Panc1 (cell line): ENCODE results near the gene IDUA. TPM values are rescaled to one million over a fixed set of nuclear protein-coding genes. Genes with fewer than 3 reads are reported as not detected.

Experiments used
- ATAC-seq: fragments of 200-7000 bp; cut with Tn5 transposase; 2 replicates; pipeline ENCODE4 v1.9.1; 2020; ENCODE audit warnings: mild to moderate bottlenecking, moderate library complexity
- BruUV-seq: library from RNA; stranded (reverse); fragments of 400-500 nt; replicated peaks from 2 replicates; lab custom pipeline; 2021; lab: Mats Ljungman, UMichigan
- CTCF ChIA-PET: fragments of 300-600 bp; sonication (Branson Sonifier 250); formaldehyde crosslinking; loops from one replicate; lab custom pipeline; 2022; ENCODE audit warnings: antibody characterized with exemption; lab: Charles Lee
- POLR2A ChIA-PET: fragments of 300-600 bp; sonication (Branson Sonifier 250); formaldehyde crosslinking; loops from one replicate; lab custom pipeline; 2022; ENCODE audit warnings: antibody characterized with exemption; lab: Charles Lee
- DNase-seq: peaks from one replicate; pipeline ENCODE4 v3.0.0-alpha.2; 2010; ENCODE audit warnings: low read depth, low spot score
- H3K27ac ChIP-seq: 2 replicates; pipeline ENCODE4 v1.5.1; 2011; ENCODE audit warnings: mild to moderate bottlenecking, low read length, inconsistent platforms
- H3K27me3 ChIP-seq: fragments of 200-500 bp; sonication (Bioruptor generic); 2 replicates; pipeline ENCODE4 v1.6.0; 2014; ENCODE audit warnings: low read length, inconsistent platforms; ENCODE audit not compliant: control insufficient read depth, insufficient read depth
- H3K36me3 ChIP-seq: fragments of 200-500 bp; sonication (Bioruptor generic); 2 replicates; pipeline ENCODE4 v1.5.1; 2014; ENCODE audit warnings: inconsistent platforms, mild to moderate bottlenecking, low read length, moderate library complexity; ENCODE audit not compliant: control insufficient read depth, insufficient read depth
- H3K4me1 ChIP-seq: 2 replicates; pipeline ENCODE4 v1.5.1; 2011; ENCODE audit warnings: inconsistent platforms, mild to moderate bottlenecking, low read length, moderate library complexity; ENCODE audit not compliant: control insufficient read depth, insufficient read depth
- H3K4me3 ChIP-seq, 2 experiments: 2 replicates each; pipeline ENCODE4 v1.5.1; 2011 to 2012; ENCODE audit warnings: low read depth in 2 of 2, low read length in 2 of 2, mild to moderate bottlenecking in 2 of 2, inconsistent platforms in 1 of 2, moderate library complexity in 1 of 2
- H3K9me3 ChIP-seq: fragments of 200-500 bp; sonication (Bioruptor generic); 2 replicates; pipeline ENCODE4 v1.5.1; 2014; ENCODE audit warnings: low read depth, mild to moderate bottlenecking, inconsistent platforms, low read length, moderate library complexity; ENCODE audit not compliant: control insufficient read depth, insufficient read depth
- POLR2AphosphoS5 ChIP-seq: IDR thresholded peaks from 2 replicates; pipeline ENCODE4 v1.6.1; 2012; ENCODE audit warnings: mild to moderate bottlenecking, low read depth, low read length, moderate library complexity
- SIN3A ChIP-seq: IDR thresholded peaks from 2 replicates; pipeline ENCODE4 v1.6.1; 2012; ENCODE audit warnings: low read depth, mild to moderate bottlenecking, low read length, moderate library complexity, borderline replicate concordance; ENCODE audit not compliant: insufficient read depth
- TCF7L2 ChIP-seq: IDR thresholded peaks from 2 replicates; pipeline ENCODE4 v1.6.1; 2011; ENCODE audit warnings: mild to moderate bottlenecking, low read depth, low read length, inconsistent platforms
- in situ Hi-C: cut with HindIII; loops from 2 replicates; pipeline ENCODE4 v1.10.0; 2016; ENCODE audit warnings: low sequenced_read_pairs, low pct_unique_long_range_greater_than_20kb
- intact Hi-C: fragments of 100-400 bp; cut with micrococcal nuclease; formaldehyde crosslinking; loops from one replicate; pipeline ENCODE4 v1.10.0; 2022; ENCODE audit not compliant: unreplicated experiment
- total RNA-seq: library from RNA; stranded (reverse); gene quantifications from one replicate; pipeline ENCODE4 v1.2.1, GENCODE V29; 2021; ENCODE audit not compliant: unreplicated experiment
- TF ChIP-seq, protein P1 (sequence below), 2 experiments: IDR thresholded peaks; 2 replicates each; pipeline ENCODE4 v1.6.1; 2011 to 2012; ENCODE audit warnings: low read depth in 2 of 2, control low read depth in 1 of 2, low read length in 1 of 2, mild to moderate bottlenecking in 1 of 2, moderate library complexity in 1 of 2; ENCODE audit not compliant: insufficient read depth in 1 of 2
- TF ChIP-seq, protein P2 (sequence below): fragments of 450-650 bp; IDR thresholded peaks from 2 replicates; pipeline ENCODE4 v1.5.1; 2017; ENCODE audit warnings: mild to moderate bottlenecking

IDUA gene
- total RNA-seq, 1 experiment from 2014 or later: 30.6 TPM

DNA sequence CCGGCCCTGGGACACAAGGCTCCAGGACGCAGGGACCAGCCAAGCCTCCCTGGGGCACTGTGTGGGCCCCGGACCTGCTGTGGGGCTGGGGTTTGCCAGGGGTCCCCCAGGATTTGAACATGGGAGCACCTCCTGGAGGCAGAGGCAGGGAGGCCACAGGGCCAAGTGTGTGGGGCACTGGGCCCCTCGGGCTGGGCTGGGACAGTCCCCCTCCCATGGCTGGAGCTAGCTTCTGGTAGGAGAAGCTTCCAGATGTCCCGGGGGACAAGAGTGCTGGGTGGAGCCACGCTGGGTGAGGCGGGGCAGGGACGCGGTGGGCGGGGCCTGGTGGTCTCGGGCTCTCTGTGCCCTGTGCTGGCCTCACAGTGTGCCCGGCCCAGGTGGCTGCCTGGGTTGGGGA, 43.2 kb downstream of the IDUA start:
- H3K4me3 ChIP-seq: no peak overlapping the region
- CTCF ChIA-PET: no interaction called here
- in situ Hi-C loops: no loop called here

DNA sequence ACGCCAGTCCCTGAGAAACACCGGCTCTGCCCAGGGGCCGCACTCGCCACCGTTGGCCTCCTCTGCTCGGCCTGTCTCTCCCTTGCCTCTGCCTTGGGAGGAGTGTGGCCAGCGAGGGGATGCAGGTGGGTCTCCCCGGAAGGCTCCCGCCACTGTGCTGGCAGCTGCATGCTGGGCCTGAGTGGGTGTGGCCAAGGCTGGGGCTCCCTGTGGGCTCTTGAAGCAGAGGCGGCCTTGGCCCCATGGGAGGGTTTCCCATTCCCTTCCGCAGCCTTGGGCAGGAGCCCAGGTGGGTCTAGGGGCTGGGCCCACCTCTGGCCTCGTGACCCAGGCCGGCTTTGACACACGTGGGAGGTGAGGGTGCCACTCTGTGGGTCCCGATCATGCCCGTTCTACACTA, 43.7 kb downstream of the IDUA start:
- ATAC-seq (peak; percentile 11; the same call in 1 of the 2 replicates), DNase-seq (no peak)
- BruUV-seq: no TSS peak
- Histone ChIP-seq H3K9me3 (no peaks in the 10 kb centered on the region), H3K4me3 (no peak overlapping the region), H3K4me1 (peaks cover 13% of the 10 kb centered on the region), H3K27me3 (no peaks in the 10 kb centered on the region), H3K36me3 (no peaks in the 10 kb centered on the region), H3K27ac (no peak overlapping the region)
- TF ChIP-seq, protein P1, sequence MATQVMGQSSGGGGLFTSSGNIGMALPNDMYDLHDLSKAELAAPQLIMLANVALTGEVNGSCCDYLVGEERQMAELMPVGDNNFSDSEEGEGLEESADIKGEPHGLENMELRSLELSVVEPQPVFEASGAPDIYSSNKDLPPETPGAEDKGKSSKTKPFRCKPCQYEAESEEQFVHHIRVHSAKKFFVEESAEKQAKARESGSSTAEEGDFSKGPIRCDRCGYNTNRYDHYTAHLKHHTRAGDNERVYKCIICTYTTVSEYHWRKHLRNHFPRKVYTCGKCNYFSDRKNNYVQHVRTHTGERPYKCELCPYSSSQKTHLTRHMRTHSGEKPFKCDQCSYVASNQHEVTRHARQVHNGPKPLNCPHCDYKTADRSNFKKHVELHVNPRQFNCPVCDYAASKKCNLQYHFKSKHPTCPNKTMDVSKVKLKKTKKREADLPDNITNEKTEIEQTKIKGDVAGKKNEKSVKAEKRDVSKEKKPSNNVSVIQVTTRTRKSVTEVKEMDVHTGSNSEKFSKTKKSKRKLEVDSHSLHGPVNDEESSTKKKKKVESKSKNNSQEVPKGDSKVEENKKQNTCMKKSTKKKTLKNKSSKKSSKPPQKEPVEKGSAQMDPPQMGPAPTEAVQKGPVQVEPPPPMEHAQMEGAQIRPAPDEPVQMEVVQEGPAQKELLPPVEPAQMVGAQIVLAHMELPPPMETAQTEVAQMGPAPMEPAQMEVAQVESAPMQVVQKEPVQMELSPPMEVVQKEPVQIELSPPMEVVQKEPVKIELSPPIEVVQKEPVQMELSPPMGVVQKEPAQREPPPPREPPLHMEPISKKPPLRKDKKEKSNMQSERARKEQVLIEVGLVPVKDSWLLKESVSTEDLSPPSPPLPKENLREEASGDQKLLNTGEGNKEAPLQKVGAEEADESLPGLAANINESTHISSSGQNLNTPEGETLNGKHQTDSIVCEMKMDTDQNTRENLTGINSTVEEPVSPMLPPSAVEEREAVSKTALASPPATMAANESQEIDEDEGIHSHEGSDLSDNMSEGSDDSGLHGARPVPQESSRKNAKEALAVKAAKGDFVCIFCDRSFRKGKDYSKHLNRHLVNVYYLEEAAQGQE (IDR thresholded peaks at IDR 0.05; ENCODE audit: insufficient read depth in 1 of 2, low read depth in 2 of 2, low read length in 1 of 2): no peak
- no peak for TF ChIP-seq SIN3A
- no peak for TF ChIP-seq TCF7L2
- TF ChIP-seq, protein P2, sequence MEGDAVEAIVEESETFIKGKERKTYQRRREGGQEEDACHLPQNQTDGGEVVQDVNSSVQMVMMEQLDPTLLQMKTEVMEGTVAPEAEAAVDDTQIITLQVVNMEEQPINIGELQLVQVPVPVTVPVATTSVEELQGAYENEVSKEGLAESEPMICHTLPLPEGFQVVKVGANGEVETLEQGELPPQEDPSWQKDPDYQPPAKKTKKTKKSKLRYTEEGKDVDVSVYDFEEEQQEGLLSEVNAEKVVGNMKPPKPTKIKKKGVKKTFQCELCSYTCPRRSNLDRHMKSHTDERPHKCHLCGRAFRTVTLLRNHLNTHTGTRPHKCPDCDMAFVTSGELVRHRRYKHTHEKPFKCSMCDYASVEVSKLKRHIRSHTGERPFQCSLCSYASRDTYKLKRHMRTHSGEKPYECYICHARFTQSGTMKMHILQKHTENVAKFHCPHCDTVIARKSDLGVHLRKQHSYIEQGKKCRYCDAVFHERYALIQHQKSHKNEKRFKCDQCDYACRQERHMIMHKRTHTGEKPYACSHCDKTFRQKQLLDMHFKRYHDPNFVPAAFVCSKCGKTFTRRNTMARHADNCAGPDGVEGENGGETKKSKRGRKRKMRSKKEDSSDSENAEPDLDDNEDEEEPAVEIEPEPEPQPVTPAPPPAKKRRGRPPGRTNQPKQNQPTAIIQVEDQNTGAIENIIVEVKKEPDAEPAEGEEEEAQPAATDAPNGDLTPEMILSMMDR: no peak
- no peak for TF ChIP-seq POLR2AphosphoS5
- ChIA-PET POLR2A (interaction anchor here (0.6 kb wide), 1 partner anchor 22 kb away, joined by 4 read pairs; no protein-coding TSS in a partner anchor), CTCF (no interaction called here)
- intact Hi-C loops (no loop called here), in situ Hi-C loops (no loop called here)

More for the DNA sequence above, 43.2 kb downstream of the IDUA start:
- no peaks in the 10 kb centered on the region for H3K9me3 ChIP-seq
- peaks cover 13% of the 10 kb centered on the region for H3K4me1 ChIP-seq
- no peak overlapping the region for H3K27ac ChIP-seq
- no peaks in the 10 kb centered on the region for H3K36me3 ChIP-seq
- intact Hi-C loops: no loop called here
- POLR2A ChIA-PET: no interaction called here
- no peak for TF ChIP-seq TCF7L2
- TF ChIP-seq, protein P2: no peak
- TF ChIP-seq, protein P1 (IDR thresholded peaks at IDR 0.05; ENCODE audit: insufficient read depth in 1 of 2, low read depth in 2 of 2, low read length in 1 of 2): no peak
- TF ChIP-seq SIN3A: no peak
- no peak for TF ChIP-seq POLR2AphosphoS5
- BruUV-seq: no TSS peak
- peak; percentile 52 for ATAC-seq
- H3K27me3 ChIP-seq: no peaks in the 10 kb centered on the region
- DNase-seq: no peak
